Measurements from ENCODE around the gene ELMO1.

DNA sequence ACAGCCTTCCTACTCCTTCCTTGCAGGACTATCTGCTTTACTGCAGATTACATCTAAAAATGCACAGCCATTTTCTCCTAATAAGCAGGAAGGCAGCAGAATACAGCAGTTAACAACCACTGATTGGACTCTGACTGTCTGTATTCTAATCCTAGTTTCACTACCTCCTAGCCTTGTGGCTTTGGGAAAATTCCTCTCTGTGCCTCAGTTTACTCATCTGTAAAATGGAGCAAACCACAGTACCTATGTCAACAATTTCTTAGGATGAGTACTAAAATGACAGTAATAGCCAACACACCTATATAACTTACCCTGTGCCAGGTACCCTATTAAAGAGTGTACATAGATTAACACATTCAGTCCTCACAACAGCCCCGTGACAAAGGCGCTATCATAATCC is 89.5 kb downstream of the ELMO1 start:
- TF ChIP-seq, protein P1, sequence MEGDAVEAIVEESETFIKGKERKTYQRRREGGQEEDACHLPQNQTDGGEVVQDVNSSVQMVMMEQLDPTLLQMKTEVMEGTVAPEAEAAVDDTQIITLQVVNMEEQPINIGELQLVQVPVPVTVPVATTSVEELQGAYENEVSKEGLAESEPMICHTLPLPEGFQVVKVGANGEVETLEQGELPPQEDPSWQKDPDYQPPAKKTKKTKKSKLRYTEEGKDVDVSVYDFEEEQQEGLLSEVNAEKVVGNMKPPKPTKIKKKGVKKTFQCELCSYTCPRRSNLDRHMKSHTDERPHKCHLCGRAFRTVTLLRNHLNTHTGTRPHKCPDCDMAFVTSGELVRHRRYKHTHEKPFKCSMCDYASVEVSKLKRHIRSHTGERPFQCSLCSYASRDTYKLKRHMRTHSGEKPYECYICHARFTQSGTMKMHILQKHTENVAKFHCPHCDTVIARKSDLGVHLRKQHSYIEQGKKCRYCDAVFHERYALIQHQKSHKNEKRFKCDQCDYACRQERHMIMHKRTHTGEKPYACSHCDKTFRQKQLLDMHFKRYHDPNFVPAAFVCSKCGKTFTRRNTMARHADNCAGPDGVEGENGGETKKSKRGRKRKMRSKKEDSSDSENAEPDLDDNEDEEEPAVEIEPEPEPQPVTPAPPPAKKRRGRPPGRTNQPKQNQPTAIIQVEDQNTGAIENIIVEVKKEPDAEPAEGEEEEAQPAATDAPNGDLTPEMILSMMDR (IDR thresholded peaks at IDR 0.05; ENCODE audit: poor library complexity): no peak
- no peak for TF ChIP-seq EZH2phosphoT487 (IDR thresholded peaks at IDR 0.05; ENCODE audit: low read depth, severe bottlenecking, unreplicated experiment)

Measured in hepatocyte (in vitro differentiated cells).